Measurements from ENCODE around the gene VKORC1. TPM values are rescaled to one million over a fixed set of nuclear protein-coding genes. Genes with fewer than 3 reads are reported as not detected.

Gene VKORC1
- total and polyA plus RNA-seq, 2 of the 4 experiments (the other 2 are of a cell fraction), result 65.2 to 317 TPM

DNA sequence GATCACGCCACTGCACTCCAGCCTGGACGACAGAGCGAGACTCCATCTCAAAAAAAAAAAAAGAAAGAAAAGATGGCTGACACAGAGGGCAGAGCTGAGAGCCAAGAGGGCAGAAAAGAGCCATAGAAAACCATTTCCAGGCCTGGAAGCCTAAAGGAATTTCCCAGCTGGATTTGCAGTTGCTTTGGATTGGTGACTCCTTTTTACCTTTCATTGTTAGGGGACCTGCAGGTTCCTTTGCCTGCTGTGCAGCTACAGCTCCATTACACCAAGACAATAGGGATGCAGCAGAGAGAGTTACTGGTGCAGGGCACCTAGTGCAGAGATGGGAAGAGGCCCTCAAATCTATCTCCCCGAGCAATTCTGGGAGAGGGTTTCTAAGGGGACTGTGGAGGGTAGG lies 39.0 kb downstream of the VKORC1 start:
- DNase-seq, result no peak
- H3K4me3 ChIP-seq (ENCODE audit: insufficient read depth, low read depth, low read length), result no peak overlapping the region

More for the DNA sequence above, 39.0 kb downstream of the VKORC1 start:
- Histone ChIP-seq H4K8ac (ENCODE audit: low read depth in 2 of 2, low read length in 2 of 2) (no peak overlapping the region), H3K9me3 (ENCODE audit: control insufficient read depth, insufficient read depth, low read length) (no peaks in the 10 kb centered on the region), H3K27me3 (ENCODE audit: control insufficient read depth, insufficient read depth, low read length) (no peaks in the 10 kb centered on the region), H3K18ac (ENCODE audit: low read depth, low read length) (no peak overlapping the region), H4K91ac (ENCODE audit: insufficient read depth, low read depth, low read length) (no peak overlapping the region), H3K23ac (ENCODE audit: low read depth, low read length) (no peak overlapping the region), H2BK5ac (ENCODE audit: low read depth, low read length, poor library complexity, severe bottlenecking) (no peak overlapping the region), H3K4ac (ENCODE audit: low read depth, low read length) (no peak overlapping the region), H4K5ac (ENCODE audit: low read depth, low read length) (no peak overlapping the region), H2AK5ac (ENCODE audit: low read depth, low read length) (no peak overlapping the region), H2BK120ac (ENCODE audit: low read depth, low read length) (no peak overlapping the region), H2AK9ac (replicated peaks; ENCODE audit: low read depth, low read length, poor library complexity) (peak overlapping the region; percentile 11), H3K9me1 (ENCODE audit: insufficient read depth, low read length) (peaks cover 7% of the 10 kb centered on the region), H3K27ac (ENCODE audit: insufficient read depth, low read length) (no peak overlapping the region), H3K36me3 (ENCODE audit: control insufficient read depth, insufficient read depth, low read length) (peaks cover 4% of the 10 kb centered on the region), H2AFZ (replicated peaks; ENCODE audit: low read length, poor library complexity) (no peak overlapping the region), H4K20me1 (ENCODE audit: insufficient read depth, low read length) (no peaks in the 10 kb centered on the region; the same call in 1 of the 2 replicates), H3K9ac (ENCODE audit: low read depth, low read length) (no peak overlapping the region), H3K4me1 (ENCODE audit: control insufficient read depth, insufficient read depth, low read length) (peaks cover 2% of the 10 kb centered on the region; the same call in 1 of the 2 replicates), H3K56ac (ENCODE audit: extremely low read depth, insufficient read depth, low read length) (no peak overlapping the region), H3K4me2 (ENCODE audit: low read depth, low read length) (no peak overlapping the region), H3K79me1 (ENCODE audit: low read depth in 1 of 2, low read length in 2 of 2) (peaks cover 4 to 12% of the 10 kb centered on the region in 2 experiments; a peak in 3 of 4 replicates), H2BK15ac (ENCODE audit: low read depth, low read length) (no peak overlapping the region), H2BK20ac (ENCODE audit: low read depth, low read length) (no peak overlapping the region), H3K14ac (replicated peaks; ENCODE audit: low read depth, low read length) (no peak overlapping the region)
- intact Hi-C loops (cut with micrococcal nuclease), result no loop called here
- ChIA-PET POLR2A (ENCODE audit: unreplicated experiment) (no interaction called here), CTCF (no interaction called here)
- TF ChIP-seq, protein P1, sequence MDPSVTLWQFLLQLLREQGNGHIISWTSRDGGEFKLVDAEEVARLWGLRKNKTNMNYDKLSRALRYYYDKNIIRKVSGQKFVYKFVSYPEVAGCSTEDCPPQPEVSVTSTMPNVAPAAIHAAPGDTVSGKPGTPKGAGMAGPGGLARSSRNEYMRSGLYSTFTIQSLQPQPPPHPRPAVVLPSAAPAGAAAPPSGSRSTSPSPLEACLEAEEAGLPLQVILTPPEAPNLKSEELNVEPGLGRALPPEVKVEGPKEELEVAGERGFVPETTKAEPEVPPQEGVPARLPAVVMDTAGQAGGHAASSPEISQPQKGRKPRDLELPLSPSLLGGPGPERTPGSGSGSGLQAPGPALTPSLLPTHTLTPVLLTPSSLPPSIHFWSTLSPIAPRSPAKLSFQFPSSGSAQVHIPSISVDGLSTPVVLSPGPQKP (IDR thresholded peaks at IDR 0.05; ENCODE audit: borderline replicate concordance, low read depth, low read length), result no peak
- TF ChIP-seq RAD21 (IDR thresholded peaks at IDR 0.05; ENCODE audit: low read length) (no peak), NFE2L2 (IDR thresholded peaks at IDR 0.05; ENCODE audit: low read depth, low read length) (no peak), MAFK (IDR thresholded peaks at IDR 0.05; ENCODE audit: low read depth, low read length) (no peak)
- TF ChIP-seq, protein P2, sequence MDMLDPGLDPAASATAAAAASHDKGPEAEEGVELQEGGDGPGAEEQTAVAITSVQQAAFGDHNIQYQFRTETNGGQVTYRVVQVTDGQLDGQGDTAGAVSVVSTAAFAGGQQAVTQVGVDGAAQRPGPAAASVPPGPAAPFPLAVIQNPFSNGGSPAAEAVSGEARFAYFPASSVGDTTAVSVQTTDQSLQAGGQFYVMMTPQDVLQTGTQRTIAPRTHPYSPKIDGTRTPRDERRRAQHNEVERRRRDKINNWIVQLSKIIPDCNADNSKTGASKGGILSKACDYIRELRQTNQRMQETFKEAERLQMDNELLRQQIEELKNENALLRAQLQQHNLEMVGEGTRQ (IDR thresholded peaks at IDR 0.05; ENCODE audit: low read depth, low read length), result no peak
- no TSS peak for BruUV-seq (replicated peaks)
- ATAC-seq (ENCODE audit: low read depth), result no peak
- WGBS, 2 experiments (ENCODE audit: extremely low coverage in 2 of 2, insufficient read length in 1 of 2), result 90% methylated on average over 2 of the region's 4 CpGs; no CpG with 5 or more reads in 1 of the 2 experiments
- dilution Hi-C loops (cut with HindIII; ENCODE audit: low sequenced_read_pairs, unreplicated experiment), result no loop called here
- in situ Hi-C loops (cut with MboI; ENCODE audit: low sequenced_read_pairs), result no loop called here
